ENCODE measurements around the gene KIR3DL2.

DNA sequence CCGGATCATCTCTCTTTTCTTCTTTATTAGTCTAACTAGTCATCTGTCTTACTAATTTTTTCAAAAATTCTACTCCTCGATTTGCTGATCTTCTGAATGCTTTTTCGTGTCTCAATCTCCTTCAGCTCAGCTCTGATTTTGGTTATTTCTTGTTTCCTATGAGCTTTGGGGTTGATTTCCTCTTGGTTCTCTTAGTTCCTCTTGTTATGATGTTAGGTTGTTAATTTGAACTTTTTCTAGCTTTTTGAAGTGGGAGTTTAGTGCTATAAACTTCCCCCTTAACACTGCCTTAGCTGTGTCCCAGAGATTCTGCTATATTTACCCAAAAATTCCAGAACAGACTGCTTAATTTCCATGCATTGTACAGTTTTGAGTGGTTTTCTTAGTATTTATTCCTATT, 27.2 kb downstream of the KIR3DL2 start:
- TF ChIP-seq, protein P1, sequence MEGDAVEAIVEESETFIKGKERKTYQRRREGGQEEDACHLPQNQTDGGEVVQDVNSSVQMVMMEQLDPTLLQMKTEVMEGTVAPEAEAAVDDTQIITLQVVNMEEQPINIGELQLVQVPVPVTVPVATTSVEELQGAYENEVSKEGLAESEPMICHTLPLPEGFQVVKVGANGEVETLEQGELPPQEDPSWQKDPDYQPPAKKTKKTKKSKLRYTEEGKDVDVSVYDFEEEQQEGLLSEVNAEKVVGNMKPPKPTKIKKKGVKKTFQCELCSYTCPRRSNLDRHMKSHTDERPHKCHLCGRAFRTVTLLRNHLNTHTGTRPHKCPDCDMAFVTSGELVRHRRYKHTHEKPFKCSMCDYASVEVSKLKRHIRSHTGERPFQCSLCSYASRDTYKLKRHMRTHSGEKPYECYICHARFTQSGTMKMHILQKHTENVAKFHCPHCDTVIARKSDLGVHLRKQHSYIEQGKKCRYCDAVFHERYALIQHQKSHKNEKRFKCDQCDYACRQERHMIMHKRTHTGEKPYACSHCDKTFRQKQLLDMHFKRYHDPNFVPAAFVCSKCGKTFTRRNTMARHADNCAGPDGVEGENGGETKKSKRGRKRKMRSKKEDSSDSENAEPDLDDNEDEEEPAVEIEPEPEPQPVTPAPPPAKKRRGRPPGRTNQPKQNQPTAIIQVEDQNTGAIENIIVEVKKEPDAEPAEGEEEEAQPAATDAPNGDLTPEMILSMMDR (IDR thresholded peaks at IDR 0.05; ENCODE audit: borderline replicate concordance, extremely low read depth, low read length, poor library complexity, severe bottlenecking), result no peak
- no peak for TF ChIP-seq EZH2 (IDR thresholded peaks at IDR 0.05; ENCODE audit: borderline replicate concordance, low read depth, low read length, severe bottlenecking)
